Gastrocnemius medialis (tissue), 4 donors: ENCODE results near the gene ANKRD53.

Source experiments
- CTCF ChIP-seq, 5 experiments: fragments of 450-650 bp in 3 of 5; fragments of 200-600 bp in 2 of 5; sonication (generic) in 2 of 5; IDR thresholded peaks in 4 of 5; conservative IDR thresholded peaks in 1 of 5; 1 replicate in 4 of 5; 2 replicates in 1 of 5; pipeline ENCODE4 v1.5.1; 2016 to 2019; ENCODE audit warnings: antibody characterized with exemption in 5 of 5, mild to moderate bottlenecking in 3 of 5, moderate library complexity in 3 of 5
- POLR2A ChIP-seq, 2 donors: fragments of 450-650 bp; IDR thresholded peaks; one replicate each; pipeline ENCODE4 v1.6.1; 2017; ENCODE audit warnings: antibody characterized with exemption in 2 of 2, mild to moderate bottlenecking in 2 of 2, moderate library complexity in 2 of 2

- TF ChIP-seq CTCF (IDR thresholded peaks at IDR 0.05 in 4 of 5, conservative IDR thresholded peaks at IDR 0.05 in 1 of 5): no peak
- no peak for TF ChIP-seq POLR2A (IDR thresholded peaks at IDR 0.05)
Measured at GRCh38 chr2:71003966-71004755, 25.7 kb downstream of the ANKRD53 start.
